IMR-90 (cell line): ENCODE measurements around the gene XPO6. TPM values are rescaled to one million over a fixed set of nuclear protein-coding genes. Genes with fewer than 3 reads are reported as not detected.

ENCODE experiments used
- ATAC-seq: fragments of 200-7000 bp; cut with Tn5 transposase; 2 replicates; pipeline ENCODE4 v1.9.1; 2020; ENCODE audit warnings: low read depth, mild to moderate bottlenecking, moderate library complexity
- BruUV-seq: library from RNA; stranded (reverse); fragments of 400-500 nt; replicated peaks from 2 replicates; lab custom pipeline; 2021; lab: Mats Ljungman, UMichigan
- CTCF ChIA-PET: fragments of 300-600 bp; formaldehyde crosslinking; extraction: SDS; loops from one replicate; lab custom pipeline; 2021; ENCODE audit warnings: antibody characterized with exemption; lab: Yijun Ruan, JAX
- POLR2A ChIA-PET: fragments of 300-600 bp; sonication (Branson Sonifier 250); formaldehyde crosslinking; loops from one replicate; lab custom pipeline; 2022; ENCODE audit warnings: antibody characterized with exemption; ENCODE audit not compliant: unreplicated experiment; lab: Charles Lee
- DNase-seq: peaks from one replicate; pipeline ENCODE4 v3.0.0; 2013
- H2AFZ ChIP-seq: replicated peaks from 2 replicates; pipeline ENCODE3; 2013; ENCODE audit warnings: low read length, mild to moderate bottlenecking; ENCODE audit not compliant: poor library complexity
- H2AK5ac ChIP-seq: 2 replicates; pipeline ENCODE4 v1.6.1; 2013; ENCODE audit warnings: low read depth, low read length, inconsistent platforms
- H2AK9ac ChIP-seq: replicated peaks from 2 replicates; pipeline ENCODE3; 2013; ENCODE audit warnings: mild to moderate bottlenecking, low read depth, low read length, moderate library complexity; ENCODE audit not compliant: poor library complexity
- H2BK120ac ChIP-seq: 2 replicates; pipeline ENCODE4 v1.6.1; 2013; ENCODE audit warnings: low read depth, low read length, inconsistent platforms
- H2BK15ac ChIP-seq: 3 replicates; pipeline ENCODE4 v1.6.1; 2013; ENCODE audit warnings: low read depth, low read length, inconsistent platforms
- H2BK20ac ChIP-seq: 2 replicates; pipeline ENCODE4 v1.6.1; 2013; ENCODE audit warnings: low read depth, mild to moderate bottlenecking, inconsistent platforms, low read length, moderate library complexity
- H2BK5ac ChIP-seq: 2 replicates; pipeline ENCODE4 v1.6.1; 2013; ENCODE audit warnings: mild to moderate bottlenecking, low read depth, low read length, inconsistent platforms; ENCODE audit not compliant: poor library complexity, severe bottlenecking
- H3K14ac ChIP-seq: replicated peaks from 2 replicates; pipeline ENCODE4 v1.6.1; 2013; ENCODE audit warnings: low read depth, low read length, inconsistent platforms
- H3K18ac ChIP-seq: 2 replicates; pipeline ENCODE4 v1.6.1; 2013; ENCODE audit warnings: low read depth, low read length, control low read depth
- H3K23ac ChIP-seq: 2 replicates; pipeline ENCODE4 v1.6.1; 2013; ENCODE audit warnings: low read depth, low read length, inconsistent platforms
- H3K27ac ChIP-seq: 2 replicates; pipeline ENCODE4 v1.5.1; 2013; ENCODE audit warnings: mild to moderate bottlenecking, control low read depth, low read length; ENCODE audit not compliant: insufficient read depth
- H3K27me3 ChIP-seq: 2 replicates; pipeline ENCODE4 v1.6.1; 2013; ENCODE audit warnings: low read length; ENCODE audit not compliant: control insufficient read depth, insufficient read depth
- H3K36me3 ChIP-seq: 2 replicates; pipeline ENCODE4 v1.6.1; 2013; ENCODE audit warnings: low read length, mixed read lengths; ENCODE audit not compliant: control insufficient read depth, insufficient read depth
- H3K4ac ChIP-seq: 2 replicates; pipeline ENCODE4 v1.6.1; 2013; ENCODE audit warnings: low read depth, low read length, inconsistent platforms
- H3K4me1 ChIP-seq: 2 replicates; pipeline ENCODE4 v1.6.1; 2013; ENCODE audit warnings: low read length, mixed read lengths; ENCODE audit not compliant: control insufficient read depth, insufficient read depth
- H3K4me2 ChIP-seq: 2 replicates; pipeline ENCODE4 v1.6.1; 2013; ENCODE audit warnings: low read depth, mild to moderate bottlenecking, control low read depth, low read length, moderate library complexity
- H3K4me3 ChIP-seq: 2 replicates; pipeline ENCODE4 v1.5.1; 2013; ENCODE audit warnings: low read depth, mild to moderate bottlenecking, control low read depth, low read length, moderate library complexity; ENCODE audit not compliant: insufficient read depth
- H3K56ac ChIP-seq: 2 replicates; pipeline ENCODE4 v1.6.1; 2013; ENCODE audit warnings: low read length, inconsistent platforms; ENCODE audit not compliant: insufficient read depth; ENCODE audit errors: extremely low read depth
- H3K79me1 ChIP-seq, 2 experiments: 2 replicates each; pipeline ENCODE4 v1.6.1; 2013; ENCODE audit warnings: low read length in 2 of 2, inconsistent platforms in 1 of 2, low read depth in 1 of 2
- H3K9ac ChIP-seq: 2 replicates; pipeline ENCODE4 v1.6.1; 2013; ENCODE audit warnings: low read depth, low read length, control low read depth
- H3K9me1 ChIP-seq: 2 replicates; pipeline ENCODE4 v1.6.1; 2013; ENCODE audit warnings: low read length, inconsistent platforms; ENCODE audit not compliant: insufficient read depth
- H3K9me3 ChIP-seq: 2 replicates; pipeline ENCODE4 v1.6.1; 2013; ENCODE audit warnings: low read length; ENCODE audit not compliant: control insufficient read depth, insufficient read depth
- H4K20me1 ChIP-seq: 2 replicates; pipeline ENCODE4 v1.6.1; 2013; ENCODE audit warnings: low read length, inconsistent platforms; ENCODE audit not compliant: insufficient read depth
- H4K5ac ChIP-seq: 2 replicates; pipeline ENCODE4 v1.6.1; 2013; ENCODE audit warnings: mild to moderate bottlenecking, low read depth, low read length, control low read depth
- H4K8ac ChIP-seq, 2 experiments: 2 replicates each; pipeline ENCODE4 v1.6.1; 2013; ENCODE audit warnings: low read depth in 2 of 2, low read length in 2 of 2, control low read depth in 1 of 2, inconsistent platforms in 1 of 2
- H4K91ac ChIP-seq: 2 replicates; pipeline ENCODE4 v1.6.1; 2013; ENCODE audit warnings: low read depth, low read length, inconsistent platforms; ENCODE audit not compliant: insufficient read depth
- FOS ChIP-seq: fragments of 150-350 bp; IDR thresholded peaks from 2 replicates; pipeline ENCODE4 v1.6.1; 2016; ENCODE audit warnings: low read depth, low read length
- MAFK ChIP-seq: IDR thresholded peaks from 2 replicates; pipeline ENCODE4 v1.6.1; 2012; ENCODE audit warnings: low read depth, low read length, improper control_type of control experiment
- MAZ ChIP-seq: IDR thresholded peaks from 2 replicates; pipeline ENCODE4 v1.6.1; 2012; ENCODE audit warnings: low read depth, mild to moderate bottlenecking, low read length, improper control_type of control experiment, moderate library complexity, borderline replicate concordance
- WGBS, 2 experiments: methylation state at CpG; one replicate each; pipeline versions ENCODE4 v1.1.5 to v1.1.7; 2013; ENCODE audit warnings: missing lambda C conversion rate in 2 of 2; ENCODE audit not compliant: insufficient read length in 1 of 2; ENCODE audit errors: extremely low coverage in 2 of 2; 5-methylcytosine and 5-hydroxymethylcytosine counted together
- dilution Hi-C: fragments of 300-500 bp; cut with HindIII; formaldehyde crosslinking; loops from one replicate; pipeline ENCODE4 v1.14.3; 2018; ENCODE audit warnings: low sequenced_read_pairs; ENCODE audit not compliant: unreplicated experiment
- in situ Hi-C: fragments of 300-500 bp; cut with MboI; formaldehyde crosslinking; loops from 3 replicates; pipeline ENCODE4 v1.14.3; 2019; ENCODE audit warnings: low sequenced_read_pairs, inconsistent platforms, mixed read lengths
- intact Hi-C: fragments of 100-400 bp; cut with micrococcal nuclease; formaldehyde crosslinking; loops from 2 replicates; pipeline ENCODE4 v1.10.0; 2022
- polyA plus RNA-seq, 3 experiments: library from polyadenylated mRNA; depleted of rRNA; stranded (reverse); fragments of >200 nt; gene quantifications; 2 replicates each; pipeline ENCODE4 v1.2.3, GENCODE V29; 2012; ENCODE audit warnings: low replicate concordance in 1 of 3
- total RNA-seq: library from RNA; depleted of rRNA; stranded (reverse); fragments of >200 nt; gene quantifications from 2 replicates; pipeline ENCODE4 v1.2.3, GENCODE V29; 2012

XPO6 gene
- total and polyA plus RNA-seq, 2 of the 4 experiments (the other 2 are of a cell fraction), result 108 to 184 TPM

GRCh38 chr16:28108590-28109247 lies 103.0 kb downstream of the XPO6 start:
- H4K5ac ChIP-seq, result no peak overlapping the region
- no TSS peak for BruUV-seq
- H3K9me3 ChIP-seq, result no peaks in the 10 kb centered on the region
- no peak overlapping the region for H2BK20ac ChIP-seq
- peaks cover 19% of the 10 kb centered on the region for H4K20me1 ChIP-seq
- no peak overlapping the region for H3K27ac ChIP-seq
- H3K4ac ChIP-seq, result no peak overlapping the region
- no peak overlapping the region for H2BK5ac ChIP-seq
- H4K8ac ChIP-seq, result no peak overlapping the region
- H3K23ac ChIP-seq, result no peak overlapping the region
- no peak overlapping the region for H3K9ac ChIP-seq
- no peak overlapping the region for H2AK5ac ChIP-seq
- no peak overlapping the region for H2AFZ ChIP-seq
- ATAC-seq (no peak), DNase-seq (no peak)
- dilution Hi-C loops (no loop called here), intact Hi-C loops (no loop called here), in situ Hi-C loops (loop anchor here (10.0 kb wide), 1 partner anchor 56 kb away; no protein-coding TSS in a partner anchor)
- H3K36me3 ChIP-seq, result peaks cover 76% of the 10 kb centered on the region
- no peak overlapping the region for H3K4me2 ChIP-seq
- no peak for TF ChIP-seq MAFK
- no peak for TF ChIP-seq FOS
- TF ChIP-seq MAZ, result no peak
- H2AK9ac ChIP-seq, result no peak overlapping the region
- no peak overlapping the region for H3K56ac ChIP-seq
- H3K79me1 ChIP-seq, result peaks cover 41 to 61% of the 10 kb centered on the region in 2 experiments
- no peak overlapping the region for H2BK120ac ChIP-seq
- ChIA-PET POLR2A (no interaction called here), CTCF (interaction anchor here (0.5 kb wide), 1 partner anchor 704 kb away, joined by 3 read pairs; no protein-coding TSS in a partner anchor)
- H3K9me1 ChIP-seq, result peaks cover 15% of the 10 kb centered on the region
- no peak overlapping the region for H3K14ac ChIP-seq
- H3K4me3 ChIP-seq, result no peak overlapping the region
- H2BK15ac ChIP-seq, result no peak overlapping the region
- no peaks in the 10 kb centered on the region for H3K27me3 ChIP-seq
- no peak overlapping the region for H4K91ac ChIP-seq
- WGBS, 2 experiments, result 83% methylated on average over 4 of the region's 12 CpGs; no CpG with 5 or more reads in 1 of the 2 experiments
- H3K4me1 ChIP-seq, result peaks cover 10% of the 10 kb centered on the region
- H3K18ac ChIP-seq, result no peak overlapping the region
